Activated CD4-positive, alpha-beta T cell treated with anti-CD3 and anti-CD28 coated beads, Interleukin-2, amount 50 U/mL, for 1 hour (primary cell): ENCODE data around the gene TJP1.

ENCODE experiments used
- DNase-seq: peaks from one replicate; pipeline ENCODE4 v3.0.0-alpha.2; 2020

TJP1 gene

GRCh38 chr15:29822100-29822683, at the start of gene TJP1:
TSS of gene TJP1 (minus strand) at chr15:29822468. CDS start at chr15:29822028, 440 bp downstream.
- no peak for DNase-seq

DNA sequence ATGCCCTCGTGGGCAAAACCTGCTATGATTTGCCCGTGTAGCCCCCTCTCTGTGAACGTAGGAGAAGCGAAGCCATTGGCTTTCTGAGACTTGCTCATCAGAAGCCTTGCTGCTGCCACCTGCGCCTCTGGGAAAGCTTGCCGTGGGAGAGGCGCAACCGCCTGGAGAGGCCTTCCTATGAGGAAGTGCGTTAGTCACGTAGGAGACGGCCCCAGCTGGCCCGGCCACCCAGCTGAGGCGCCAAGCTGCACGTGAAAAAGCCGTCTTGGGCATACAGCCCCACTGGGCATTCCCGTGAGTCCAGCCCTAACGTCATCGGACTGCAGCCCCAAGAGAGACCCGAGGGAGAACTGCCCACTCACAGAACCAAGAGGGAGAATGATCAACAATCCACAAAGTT, 49.1 kb upstream of the TJP1 start:
- DNase-seq = no peak

DNA sequence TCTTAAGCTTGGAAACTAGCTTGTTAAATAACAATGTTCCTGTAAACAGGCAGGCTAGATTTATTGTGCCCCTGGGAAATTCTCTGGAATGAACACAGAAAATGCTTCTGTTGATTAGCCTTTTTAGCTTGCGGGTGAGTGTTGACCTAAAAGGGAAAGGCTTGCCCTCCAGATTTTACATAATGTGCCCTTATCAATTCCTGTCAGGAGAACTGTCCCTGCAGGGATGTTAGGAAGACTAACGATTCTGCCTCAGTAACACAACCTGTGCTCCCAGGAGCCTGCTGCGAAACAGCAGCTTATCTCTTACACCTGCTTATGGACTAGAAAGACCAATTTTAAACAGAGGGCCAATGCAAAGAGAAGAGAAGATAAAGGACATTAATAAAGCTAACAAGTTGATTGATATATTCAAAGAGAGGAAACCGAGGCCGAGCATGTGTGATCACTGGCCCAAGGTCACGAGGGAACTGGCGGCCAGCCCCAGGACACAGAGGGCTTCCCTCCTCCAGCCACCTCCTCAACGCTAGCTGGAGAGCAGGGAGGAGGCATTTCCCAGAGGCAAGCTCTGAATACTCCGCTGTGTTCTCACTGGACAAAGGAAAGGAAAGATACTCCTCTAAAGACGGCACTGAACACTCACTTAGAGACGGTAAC, 48.4 kb upstream of the TJP1 start:
- no peak for DNase-seq

- no peak for DNase-seq
Observed at GRCh38 chr15:29867241-29868000, 45.2 kb upstream of the TJP1 start.

- no peak for DNase-seq
Observed at GRCh38 chr15:29866337-29866736, 44.1 kb upstream of the TJP1 start.

GRCh38 chr15:29864501-29864900, 42.2 kb upstream of the TJP1 start:
- DNase-seq = no peak

- no peak for DNase-seq
Observed at GRCh38 chr15:29863438-29863837, 41.2 kb upstream of the TJP1 start.

DNA sequence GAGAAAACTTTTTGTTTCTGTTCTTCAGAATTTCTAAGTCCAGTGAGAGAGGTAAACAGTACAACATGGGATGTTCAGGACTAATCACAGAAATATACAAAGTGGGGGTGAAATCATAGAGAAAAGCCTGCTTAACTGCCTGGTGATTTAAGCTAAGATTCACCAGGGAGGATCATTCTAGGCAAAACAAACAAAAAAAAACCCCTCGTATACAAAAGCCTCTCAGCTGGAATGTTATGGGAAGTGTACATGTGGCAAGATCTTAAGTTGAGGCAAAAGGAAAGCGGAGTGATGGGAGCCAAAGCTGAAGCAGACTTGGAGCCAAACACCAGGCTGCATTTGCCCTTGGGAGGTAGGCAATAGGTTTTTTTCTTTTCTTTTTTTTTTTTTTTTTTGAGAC, 40.0 kb upstream of the TJP1 start:
- no peak for DNase-seq

DNA sequence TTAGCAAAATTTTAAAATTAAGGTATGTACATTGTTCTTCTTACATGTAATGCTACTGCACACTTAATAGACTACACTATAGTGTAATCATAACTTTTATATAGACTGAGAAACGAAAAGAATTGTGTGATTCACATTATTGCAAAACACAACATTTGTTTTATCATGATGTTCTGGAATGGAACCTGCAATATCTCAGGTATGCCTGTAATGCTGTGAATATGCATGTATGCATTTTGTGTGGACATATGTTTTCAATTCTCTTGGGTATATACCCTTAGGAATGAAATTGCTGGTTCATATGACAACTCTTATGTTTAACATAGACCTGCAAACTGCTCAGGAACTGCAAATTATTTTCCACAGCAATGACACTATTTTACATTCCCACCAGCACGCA, 38.6 kb upstream of the TJP1 start:
- DNase-seq = no peak

GRCh38 chr15:29859973-29860715, 37.9 kb upstream of the TJP1 start:
- DNase-seq = no peak

DNA sequence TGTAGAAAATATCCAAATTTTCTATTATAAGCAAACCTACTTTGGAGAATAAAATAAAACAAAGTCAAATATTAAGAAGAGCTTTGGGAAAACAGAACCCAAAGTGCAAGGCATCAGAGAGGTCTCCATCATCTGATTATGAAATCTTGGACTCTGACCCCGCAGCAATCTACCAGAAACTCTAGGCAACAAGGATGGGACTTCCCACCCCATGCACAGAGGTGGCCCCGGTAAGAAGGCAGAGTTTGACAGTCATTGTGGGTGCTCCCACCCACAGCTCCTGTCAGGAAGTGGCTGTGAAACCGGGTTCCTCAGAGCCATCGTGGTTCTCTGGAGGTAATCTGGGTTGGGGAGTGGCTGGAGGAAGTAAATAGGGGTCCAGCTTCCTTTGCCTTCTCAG, 37.0 kb upstream of the TJP1 start:
- no peak for DNase-seq

GRCh38 chr15:29857221-29857789, 35.0 kb upstream of the TJP1 start:
- no peak for DNase-seq

DNA sequence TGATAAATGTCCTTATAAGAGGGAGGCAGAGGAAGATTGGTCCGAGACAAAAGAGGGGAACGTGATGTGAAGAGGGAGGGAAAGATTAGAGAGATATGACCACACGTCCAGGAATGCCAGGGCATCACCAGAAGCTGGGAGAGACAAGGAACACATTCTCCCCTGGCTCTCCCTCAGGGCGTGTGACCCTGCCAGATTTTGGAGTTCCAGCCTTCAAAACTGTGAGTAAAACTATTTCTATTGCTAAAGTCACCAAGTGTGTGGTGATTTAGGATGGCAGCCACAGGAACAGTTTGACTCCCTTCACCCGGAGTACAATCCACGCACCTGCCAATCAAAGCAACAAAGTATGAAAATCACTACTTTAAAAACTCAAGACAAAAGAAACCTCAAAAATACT, 32.1 kb upstream of the TJP1 start:
- no peak for DNase-seq

GRCh38 chr15:29853211-29853987, 31.1 kb upstream of the TJP1 start:
- DNase-seq = no peak

- no peak for DNase-seq
Observed at GRCh38 chr15:29852201-29852600, 29.9 kb upstream of the TJP1 start.

- DNase-seq = no peak
Observed at GRCh38 chr15:29849716-29850115, 27.4 kb upstream of the TJP1 start.

GRCh38 chr15:29849218-29849617, 26.9 kb upstream of the TJP1 start:
- no peak for DNase-seq

DNA sequence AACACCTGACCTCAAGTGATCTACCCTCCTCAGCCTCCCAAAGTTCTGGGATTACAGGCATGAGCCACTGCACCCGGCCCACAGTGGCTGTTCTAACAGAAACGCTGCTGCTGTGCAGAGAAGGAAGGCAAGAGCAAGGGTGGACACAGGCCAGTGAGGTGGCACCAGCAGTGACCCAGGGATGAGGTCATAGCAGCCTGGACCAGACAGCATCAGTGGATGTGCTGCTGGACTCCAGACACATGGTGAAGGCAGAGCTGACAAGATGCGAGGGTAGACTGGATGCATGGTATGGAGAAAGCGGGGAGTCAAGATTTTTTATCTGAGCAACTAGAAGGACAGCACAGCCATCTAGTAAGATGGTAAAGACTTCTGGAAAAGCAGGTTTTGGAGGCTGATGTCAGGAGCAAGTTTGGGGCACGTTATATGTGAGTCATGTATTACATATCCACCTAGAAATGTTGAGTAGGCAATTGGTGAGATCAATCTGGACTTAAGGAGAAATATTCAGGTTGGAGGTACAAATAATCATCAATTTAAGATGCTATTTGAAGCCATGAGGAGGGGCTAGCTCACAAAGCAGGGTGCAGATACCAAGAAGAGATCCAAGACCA, 22.1 kb upstream of the TJP1 start:
- DNase-seq = no peak

DNA sequence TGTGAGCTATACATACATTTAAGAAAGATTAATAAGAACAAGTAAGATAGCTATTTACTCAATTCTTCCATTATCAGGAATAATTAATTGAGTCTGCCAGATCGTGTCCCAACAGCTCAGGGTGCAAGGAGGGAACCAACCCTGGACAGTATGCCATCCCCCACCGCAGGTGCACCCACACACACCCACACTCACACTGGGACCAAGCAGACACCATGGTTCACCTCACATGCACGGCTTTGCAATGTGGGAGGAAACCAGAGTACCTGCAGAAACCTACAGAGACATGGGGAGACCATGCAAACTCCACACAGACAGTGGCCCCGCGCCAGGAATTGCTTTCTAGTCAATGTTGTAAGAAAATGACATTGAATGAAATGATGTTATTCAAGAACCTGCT, 20.0 kb upstream of the TJP1 start:
- DNase-seq = no peak

DNA sequence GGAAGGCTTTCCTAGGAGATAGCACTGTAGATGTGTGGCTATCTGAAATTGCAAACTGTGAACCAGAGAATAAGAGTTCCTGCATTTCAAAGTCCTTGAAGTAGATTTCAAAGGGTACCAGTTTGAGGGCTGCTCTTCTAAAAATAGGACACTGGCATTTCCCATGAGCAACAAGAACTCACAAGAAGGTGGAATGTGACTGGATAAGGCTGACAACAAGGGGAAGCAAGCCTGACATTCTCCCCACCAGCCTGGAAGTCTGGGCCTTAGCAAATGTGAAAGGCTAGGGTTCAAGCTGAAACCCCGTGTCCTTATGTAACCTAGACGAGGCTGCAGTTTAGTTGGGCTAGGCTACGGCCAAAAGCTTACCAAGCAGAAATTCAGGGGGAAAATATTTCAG, 18.7 kb upstream of the TJP1 start:
- no peak for DNase-seq

DNA sequence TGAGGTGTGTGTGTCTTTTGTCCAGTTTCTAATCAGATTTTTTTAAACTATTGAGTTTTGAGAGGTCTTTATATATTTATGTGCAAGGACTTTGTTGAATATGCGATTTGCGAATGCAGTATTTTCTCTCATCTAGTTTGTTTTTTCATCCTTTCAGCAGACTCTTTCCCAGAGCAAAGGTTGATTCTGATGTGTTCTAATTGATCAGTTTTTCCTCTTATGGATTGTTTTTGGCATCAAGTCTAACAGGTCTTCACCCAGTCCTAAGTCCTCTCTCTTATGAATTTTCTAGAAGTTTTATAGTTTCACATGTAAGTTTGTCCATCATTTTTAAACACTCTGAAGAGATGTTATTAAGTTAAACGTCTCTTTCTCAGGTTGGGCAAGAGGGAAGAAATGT, 17.8 kb upstream of the TJP1 start:
- no peak for DNase-seq
